Thyroid gland (tissue), 4 donors: ENCODE data around the gene NPM1. TPM values are rescaled to one million over a fixed set of nuclear protein-coding genes. Genes with fewer than 3 reads are reported as not detected.

ENCODE experiments used
- DNase-seq, 2 donors: peaks; one replicate each; pipeline ENCODE4 v3.0.0-alpha.2; 2019
- H3K27ac ChIP-seq, 3 donors: fragments of 200-600 bp; sonication (generic); 1 replicate in 2 of 3; 2 replicates in 1 of 3; pipeline ENCODE4 v1.5.1; 2016 to 2019; ENCODE audit warnings: mild to moderate bottlenecking in 1 of 3, moderate library complexity in 1 of 3
- H3K27me3 ChIP-seq: fragments of 200-600 bp; sonication (generic); one replicate; pipeline ENCODE4 v1.5.1; 2019
- H3K36me3 ChIP-seq, 2 donors: fragments of 200-600 bp; sonication (generic); one replicate each; pipeline ENCODE4 v1.5.1; 2016 to 2019
- H3K4me1 ChIP-seq, 2 donors: fragments of 200-600 bp; sonication (generic); one replicate each; pipeline ENCODE4 v1.5.1; 2017 to 2019
- H3K4me3 ChIP-seq, 3 donors: fragments of 200-600 bp; sonication (generic); replicated peaks in 1 of 3; 1 replicate in 2 of 3; 2 replicates in 1 of 3; pipeline ENCODE4 v1.5.1; 2016; ENCODE audit warnings: mild to moderate bottlenecking in 1 of 3
- H3K9me3 ChIP-seq: fragments of 200-600 bp; sonication (generic); one replicate; pipeline ENCODE4 v1.5.1; 2017
- POLR2A ChIP-seq, 2 donors: fragments of 450-650 bp; IDR thresholded peaks; one replicate each; pipeline ENCODE4 v1.6.1; 2017; ENCODE audit warnings: antibody characterized with exemption in 2 of 2, mild to moderate bottlenecking in 2 of 2, moderate library complexity in 1 of 2
- WGBS, 2 donors: methylation state at CpG; one replicate each; pipeline ENCODE4 v1.1.5; 2017; 5-methylcytosine and 5-hydroxymethylcytosine counted together
- intact Hi-C: fragments of 100-400 bp; cut with DNase I; formaldehyde crosslinking; loops from one replicate; pipeline ENCODE4 v1.15.1; 2023
- total RNA-seq, 4 donors: library from RNA; depleted of rRNA; stranded (reverse); fragments of >200 nt; gene quantifications; one replicate each; pipeline ENCODE4 v1.2.3, GENCODE V29; 2016
- TF ChIP-seq, protein P1 (sequence below), 6 experiments: fragments of 200-600 bp in 3 of 6; fragments of 450-650 bp in 3 of 6; sonication (generic) in 3 of 6; IDR thresholded peaks; one replicate each; pipeline ENCODE4 v1.5.1; 2016 to 2019; ENCODE audit warnings: antibody characterized with exemption in 6 of 6, mild to moderate bottlenecking in 2 of 6, inconsistent platforms in 1 of 6, moderate library complexity in 1 of 6

The NPM1 gene
- total RNA-seq, 4 donors from 2014 or later: 455 to 777 (median 561) TPM

DNA sequence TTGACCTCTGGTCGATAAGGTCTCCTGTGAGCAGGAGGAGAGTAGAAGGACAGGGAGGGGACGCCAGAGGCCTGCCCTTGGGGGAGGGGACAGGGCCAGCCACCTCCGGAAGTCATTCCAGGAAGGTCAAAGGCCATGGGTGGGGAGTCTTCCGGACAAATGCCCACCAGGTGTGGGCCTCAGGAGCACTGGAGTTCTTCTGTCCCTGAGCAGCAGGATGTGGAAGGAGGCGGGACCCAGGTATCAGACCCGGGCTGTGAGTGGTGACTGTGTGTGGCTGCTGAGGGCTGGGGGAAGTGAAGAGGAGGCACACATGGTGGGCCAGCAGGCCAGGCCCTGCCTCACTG lies 45.7 kb downstream of the NPM1 start:
- H3K4me3 ChIP-seq: no peak overlapping the region
- no peaks in the 10 kb centered on the region for H3K27me3 ChIP-seq
- no peaks in the 10 kb centered on the region for H3K36me3 ChIP-seq
- H3K4me1 ChIP-seq: no peaks in the 10 kb centered on the region
- no peak for DNase-seq
- H3K9me3 ChIP-seq: no peaks in the 10 kb centered on the region
- 69 to 84% methylated on average over 6 of the region's 6 CpGs for WGBS, 2 donors
- TF ChIP-seq, protein P1, sequence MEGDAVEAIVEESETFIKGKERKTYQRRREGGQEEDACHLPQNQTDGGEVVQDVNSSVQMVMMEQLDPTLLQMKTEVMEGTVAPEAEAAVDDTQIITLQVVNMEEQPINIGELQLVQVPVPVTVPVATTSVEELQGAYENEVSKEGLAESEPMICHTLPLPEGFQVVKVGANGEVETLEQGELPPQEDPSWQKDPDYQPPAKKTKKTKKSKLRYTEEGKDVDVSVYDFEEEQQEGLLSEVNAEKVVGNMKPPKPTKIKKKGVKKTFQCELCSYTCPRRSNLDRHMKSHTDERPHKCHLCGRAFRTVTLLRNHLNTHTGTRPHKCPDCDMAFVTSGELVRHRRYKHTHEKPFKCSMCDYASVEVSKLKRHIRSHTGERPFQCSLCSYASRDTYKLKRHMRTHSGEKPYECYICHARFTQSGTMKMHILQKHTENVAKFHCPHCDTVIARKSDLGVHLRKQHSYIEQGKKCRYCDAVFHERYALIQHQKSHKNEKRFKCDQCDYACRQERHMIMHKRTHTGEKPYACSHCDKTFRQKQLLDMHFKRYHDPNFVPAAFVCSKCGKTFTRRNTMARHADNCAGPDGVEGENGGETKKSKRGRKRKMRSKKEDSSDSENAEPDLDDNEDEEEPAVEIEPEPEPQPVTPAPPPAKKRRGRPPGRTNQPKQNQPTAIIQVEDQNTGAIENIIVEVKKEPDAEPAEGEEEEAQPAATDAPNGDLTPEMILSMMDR (IDR thresholded peaks at IDR 0.05): no peak
- TF ChIP-seq POLR2A (IDR thresholded peaks at IDR 0.05): no peak
- intact Hi-C loops: no loop called here
- H3K27ac ChIP-seq: no peak overlapping the region

DNA sequence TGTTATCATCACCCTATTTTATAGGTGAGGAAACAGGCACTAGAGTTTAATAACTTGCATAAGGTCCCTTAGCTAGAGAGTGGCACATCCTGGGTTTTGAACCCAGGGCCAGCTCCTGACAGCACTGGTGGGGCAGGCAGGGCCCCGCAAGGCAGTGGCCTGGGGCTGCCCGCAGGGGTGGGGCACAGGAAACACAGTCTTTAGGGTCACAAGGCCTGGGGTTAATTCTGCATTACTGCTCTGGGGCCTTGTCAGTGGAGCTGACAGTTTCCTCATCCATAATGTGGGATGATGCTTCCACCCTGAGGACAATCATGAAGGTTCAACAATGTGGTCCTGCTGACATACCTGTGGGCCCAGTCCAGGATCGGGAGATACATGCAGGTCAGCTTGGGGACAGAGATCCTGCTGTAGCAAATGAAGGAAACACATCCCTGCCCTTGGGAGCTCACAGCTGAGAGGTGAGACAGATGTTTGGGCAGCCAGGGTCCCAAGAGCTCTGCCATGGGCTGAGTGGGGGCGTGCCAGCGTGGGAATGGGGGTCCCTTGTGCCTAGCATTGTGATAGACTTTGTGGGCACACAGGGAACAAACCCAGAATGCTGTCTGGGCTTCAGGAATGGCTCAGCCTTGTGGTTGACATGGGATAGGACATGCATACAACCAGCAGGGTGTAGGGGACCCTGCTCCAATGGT lies 46.5 kb downstream of the NPM1 start:
- DNase-seq: no peak
- 82 to 100% methylated on average over 2 to 4 of the region's 5 CpGs for WGBS, 2 donors
- H3K4me3 ChIP-seq: no peak overlapping the region
- no peaks in the 10 kb centered on the region for H3K27me3 ChIP-seq
- TF ChIP-seq, protein P1 (IDR thresholded peaks at IDR 0.05): no peak
- no peak for TF ChIP-seq POLR2A (IDR thresholded peaks at IDR 0.05)
- H3K4me1 ChIP-seq: no peaks in the 10 kb centered on the region
- H3K9me3 ChIP-seq: no peaks in the 10 kb centered on the region
- H3K27ac ChIP-seq: no peak overlapping the region
- no peaks in the 10 kb centered on the region for H3K36me3 ChIP-seq
- intact Hi-C loops: no loop called here

DNA sequence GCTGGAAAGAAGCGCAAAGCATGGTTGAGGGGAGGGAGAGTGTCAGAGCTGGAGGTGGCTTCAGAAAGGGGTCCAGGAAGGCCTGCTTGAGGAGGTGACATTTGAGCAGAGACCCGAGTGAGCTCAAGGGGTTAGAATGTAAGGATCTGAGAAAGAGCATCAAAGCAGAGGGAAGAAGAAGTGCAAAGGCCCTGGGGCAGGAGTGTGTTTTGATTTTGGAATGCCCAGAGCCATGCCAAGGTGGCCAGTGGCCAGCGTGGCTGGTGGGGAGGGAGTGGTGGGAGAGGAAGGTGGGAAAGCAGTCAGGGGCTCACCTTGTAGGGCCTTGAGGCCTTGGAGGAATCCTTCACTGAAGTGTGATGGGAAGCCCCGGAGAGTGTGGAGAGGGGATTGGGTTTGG lies 47.2 kb downstream of the NPM1 start:
- no peak for TF ChIP-seq POLR2A (IDR thresholded peaks at IDR 0.05)
- TF ChIP-seq, protein P1 (IDR thresholded peaks at IDR 0.05): no peak
- intact Hi-C loops: no loop called here
- 95 to 97% methylated on average over 4 of the region's 4 CpGs for WGBS, 2 donors
- Histone ChIP-seq H3K36me3 (no peaks in the 10 kb centered on the region), H3K27ac (no peak overlapping the region), H3K27me3 (no peaks in the 10 kb centered on the region), H3K4me3 (no peak overlapping the region), H3K9me3 (no peaks in the 10 kb centered on the region), H3K4me1 (no peaks in the 10 kb centered on the region)
- DNase-seq: no peak

DNA sequence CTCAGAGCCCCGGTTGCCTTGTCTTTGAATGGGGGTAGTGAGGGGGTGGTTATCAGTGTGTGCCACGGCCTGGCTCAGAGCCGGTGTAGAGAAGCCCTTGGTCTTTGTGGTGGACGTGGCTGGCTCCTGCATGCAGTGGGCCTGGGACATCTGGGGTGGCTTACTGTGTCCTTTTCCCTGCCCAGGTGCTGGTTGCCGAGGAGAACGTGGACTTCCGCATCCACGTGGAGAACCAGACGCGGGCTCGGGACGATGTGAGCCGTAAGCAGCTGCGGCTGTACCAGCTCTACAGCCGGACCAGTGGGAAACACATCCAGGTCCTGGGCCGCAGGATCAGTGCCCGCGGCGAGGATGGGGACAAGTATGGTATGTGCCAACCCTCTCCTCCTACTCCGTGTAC lies 48.3 kb downstream of the NPM1 start:
- Histone ChIP-seq H3K27ac (no peak overlapping the region), H3K27me3 (no peaks in the 10 kb centered on the region), H3K36me3 (no peaks in the 10 kb centered on the region), H3K4me3 (no peak overlapping the region), H3K4me1 (no peaks in the 10 kb centered on the region), H3K9me3 (no peaks in the 10 kb centered on the region)
- DNase-seq: no peak
- no peak for TF ChIP-seq POLR2A (IDR thresholded peaks at IDR 0.05)
- TF ChIP-seq, protein P1 (IDR thresholded peaks at IDR 0.05): no peak
- 94 to 98% methylated on average over 5 to 20 of the region's 20 CpGs for WGBS, 2 donors
- intact Hi-C loops: no loop called here

DNA sequence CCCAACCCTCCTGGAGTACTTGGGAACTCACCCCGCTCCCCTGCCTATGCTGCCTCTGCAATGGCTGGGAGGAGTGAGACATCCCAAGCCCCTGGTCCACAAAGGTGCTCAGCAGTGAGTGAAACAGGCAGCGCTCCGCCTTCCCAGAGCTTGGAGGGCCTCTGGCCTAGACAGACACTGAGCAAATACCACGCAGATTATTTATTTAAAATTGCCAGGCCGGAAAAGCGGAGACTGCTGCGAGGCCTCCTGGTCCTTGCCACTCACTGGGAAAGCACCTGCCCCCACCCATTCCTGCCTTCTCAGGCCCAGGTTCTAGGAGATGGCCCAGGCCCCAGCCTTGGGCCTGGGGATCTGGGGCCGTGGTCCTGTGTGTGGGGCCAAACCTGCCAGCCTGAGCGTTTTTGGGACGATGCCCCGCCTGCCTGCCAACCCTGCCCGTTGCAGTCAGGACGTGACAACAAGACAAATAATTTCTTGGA lies 49.2 kb downstream of the NPM1 start:
- Histone ChIP-seq H3K4me1 (no peaks in the 10 kb centered on the region), H3K27me3 (no peaks in the 10 kb centered on the region), H3K27ac (no peak overlapping the region), H3K9me3 (no peaks in the 10 kb centered on the region), H3K36me3 (no peaks in the 10 kb centered on the region), H3K4me3 (no peak overlapping the region)
- DNase-seq: no peak
- intact Hi-C loops: no loop called here
- no peak for TF ChIP-seq POLR2A (IDR thresholded peaks at IDR 0.05)
- TF ChIP-seq, protein P1 (IDR thresholded peaks at IDR 0.05): no peak
- WGBS, 2 donors: 78 to 87% methylated on average over 12 to 13 of the region's 13 CpGs
